ENCODE data around the gene ZNF614.
"Not testable (repeated sequence)": the region's sequence is repeated elsewhere in the genome, so short reads cannot be mapped to it uniquely, and the experiment has no call there.

Gene ZNF614

DNA sequence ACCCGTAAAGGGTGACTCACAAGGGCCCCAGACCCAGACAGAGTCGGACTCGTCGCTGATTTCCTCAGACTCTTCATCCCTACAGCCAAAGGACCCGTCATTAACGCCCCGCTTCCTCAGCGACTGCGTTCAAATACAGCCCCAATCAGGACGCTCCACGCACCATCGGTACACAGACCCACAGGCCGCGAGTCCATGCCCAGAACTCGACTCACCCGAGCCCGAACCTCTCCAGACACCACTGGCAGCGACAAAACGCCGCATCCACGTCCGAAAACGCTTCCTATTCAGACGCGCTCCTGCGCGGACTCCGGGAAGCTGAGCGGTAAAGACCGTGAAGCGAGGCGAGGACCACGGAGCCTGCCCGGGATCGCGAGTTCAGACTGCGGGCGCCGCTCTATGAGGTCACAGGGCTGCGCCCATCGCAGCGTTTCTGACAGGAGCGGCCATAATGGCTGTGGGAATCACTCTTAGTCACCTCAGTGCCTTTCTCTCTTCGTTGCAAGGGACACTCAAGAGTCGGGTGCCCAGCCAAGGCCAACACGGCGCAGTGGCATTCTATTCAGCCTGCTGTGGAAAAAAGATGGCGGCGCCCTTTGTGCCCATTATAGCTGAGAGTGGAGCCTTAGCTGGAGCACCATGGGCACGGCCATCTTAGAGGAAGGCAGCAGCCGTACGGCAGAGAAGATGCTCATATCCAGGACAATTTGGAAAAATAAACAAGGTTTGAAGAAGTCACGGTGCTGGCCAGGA is at the start of gene ZNF614:
Gene ZNF614, minus strand, starts transcription at position 353 of the 753 bp plus-strand sequence. CDS start 2,634 bp downstream, outside the sequence.
- DNase-seq (ENCODE audit: insufficient read length, low spot score) (peak; percentile 84), FAIRE-seq (peak; percentile 51)

DNA sequence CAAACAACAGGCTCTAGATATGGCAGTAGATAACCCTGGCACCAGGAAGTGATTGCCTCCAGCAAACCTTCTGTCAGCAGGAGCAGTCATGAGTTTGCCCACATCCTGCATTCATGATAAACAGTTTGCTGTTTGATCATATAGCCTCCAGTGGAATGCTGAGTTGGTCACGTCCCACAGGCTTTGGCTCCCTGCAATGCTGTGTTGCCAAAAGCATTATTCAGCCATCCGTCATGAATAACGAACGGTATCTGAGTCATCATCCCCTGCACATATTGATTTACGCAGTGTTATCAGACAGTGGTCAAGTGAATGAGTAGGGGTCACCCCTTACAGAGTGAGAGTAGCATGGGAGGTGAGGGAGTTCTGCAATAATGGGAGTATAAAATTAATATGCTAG is 42.3 kb upstream of the ZNF614 start:
- DNase-seq (ENCODE audit: insufficient read length, low spot score), result no peak
- FAIRE-seq, result peak; percentile 92

DNA sequence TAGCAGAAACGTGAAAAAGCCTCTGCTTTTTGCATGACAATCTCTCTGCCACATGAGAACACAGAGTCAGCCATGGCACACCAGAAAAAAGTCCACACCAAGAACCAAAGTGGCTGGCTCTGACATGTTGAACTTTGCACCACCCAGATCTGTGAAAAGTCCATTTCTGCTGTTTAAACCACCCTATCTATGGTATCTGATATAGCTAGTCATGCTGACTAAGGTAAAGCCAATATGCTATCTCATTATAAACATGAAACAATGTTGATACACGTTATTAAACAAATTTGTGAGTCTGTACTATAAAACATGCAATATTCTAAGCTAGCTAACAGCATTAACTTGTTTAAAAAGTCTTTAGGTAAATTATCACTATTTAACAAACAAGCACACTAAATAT is 41.5 kb upstream of the ZNF614 start:
- FAIRE-seq, result no peak

DNA sequence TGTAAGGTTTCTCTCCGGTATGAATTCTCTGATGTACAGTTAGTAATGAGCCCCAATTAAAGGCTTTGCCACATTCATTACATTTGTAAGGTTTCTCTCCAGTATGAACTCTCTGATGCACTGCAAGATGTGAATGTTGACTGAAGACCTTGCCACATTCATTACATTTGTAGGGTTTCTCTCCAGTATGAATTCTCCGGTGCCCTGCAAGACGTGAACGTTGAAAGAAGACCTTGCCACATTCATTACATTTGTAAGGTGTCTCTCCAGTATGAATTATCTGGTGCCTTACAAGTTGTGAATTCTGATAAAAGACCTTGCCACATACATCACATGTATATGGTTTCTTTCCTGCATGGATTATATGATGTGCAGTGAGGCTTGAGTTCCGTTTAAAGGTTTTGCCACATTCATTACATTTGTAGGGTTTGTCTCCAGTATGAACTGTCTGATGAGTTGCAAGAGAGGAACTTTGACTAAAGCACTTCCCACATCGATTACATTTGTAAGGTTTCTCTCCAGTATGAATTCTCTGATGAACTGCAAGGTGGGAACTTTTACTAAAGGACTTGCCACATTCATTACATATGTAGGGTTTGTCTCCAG is 38.2 kb upstream of the ZNF614 start:
- FAIRE-seq (no peak), DNase-seq (ENCODE audit: insufficient read length, low spot score) (no peak)

More for the DNA sequence above, 41.5 kb upstream of the ZNF614 start:
- no peak for DNase-seq (ENCODE audit: insufficient read length, low spot score)

DNA sequence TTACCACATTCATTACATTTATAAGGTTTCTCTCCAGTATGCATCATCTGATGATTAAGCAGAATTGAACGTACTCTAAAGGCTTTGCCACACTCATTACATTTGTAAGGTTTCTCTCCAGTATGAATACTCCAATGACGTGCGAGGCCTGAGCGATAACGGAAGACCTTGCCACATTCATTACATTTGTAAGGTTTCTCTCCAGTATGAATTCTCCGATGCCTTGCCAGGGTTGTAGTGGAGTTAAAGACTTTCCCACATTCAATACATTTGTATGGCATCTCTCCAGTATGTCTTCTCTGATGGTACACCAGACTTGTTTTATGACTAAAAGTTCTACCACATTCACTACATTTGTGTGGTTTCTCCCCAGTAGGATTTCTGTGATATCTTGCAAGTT is 37.2 kb upstream of the ZNF614 start:
- DNase-seq (ENCODE audit: insufficient read length, low spot score) (no peak), FAIRE-seq (no peak)

DNA sequence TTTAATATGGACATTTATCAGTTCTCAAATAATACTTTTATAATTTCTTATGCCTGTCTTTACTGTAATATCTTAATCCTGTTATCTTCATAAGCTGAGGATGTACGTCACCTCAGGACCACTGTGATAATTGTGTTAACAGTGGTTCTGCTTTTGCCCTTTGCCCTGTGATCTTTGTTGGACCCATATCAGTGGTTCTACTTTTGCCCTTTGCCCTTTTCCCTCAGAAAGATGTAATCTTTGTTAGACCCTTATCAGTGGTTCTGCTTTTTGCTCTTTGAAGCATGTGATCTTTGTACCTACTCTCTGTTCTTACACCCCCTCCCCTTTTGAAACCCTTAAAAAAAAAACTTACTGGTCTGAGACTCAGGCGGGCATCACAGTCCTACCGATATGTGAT is 28.3 kb upstream of the ZNF614 start:
- FAIRE-seq; DNase-seq (ENCODE audit: insufficient read length, low spot score): not testable (repeated sequence)

DNA sequence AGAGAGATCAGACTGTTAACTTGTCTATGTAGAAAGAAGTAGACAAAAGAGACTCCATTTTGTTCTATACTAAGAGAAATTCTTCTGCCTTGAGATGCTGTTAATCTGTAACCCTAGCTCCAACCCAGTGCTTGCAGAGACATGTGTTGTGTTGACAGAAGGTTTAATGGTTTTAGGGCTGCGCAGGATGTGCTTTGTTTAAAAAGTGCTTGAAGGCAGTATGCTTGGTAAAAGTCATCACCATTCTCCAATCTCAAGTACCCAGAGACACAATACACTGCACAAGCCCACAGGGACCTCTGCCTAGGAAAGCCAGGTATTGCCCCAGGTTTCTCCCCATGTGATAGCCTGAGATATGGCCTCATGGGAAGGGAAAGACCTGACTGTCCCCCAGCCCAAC is 23.6 kb upstream of the ZNF614 start:
- FAIRE-seq; DNase-seq (ENCODE audit: insufficient read length, low spot score): not testable (repeated sequence)

DNA sequence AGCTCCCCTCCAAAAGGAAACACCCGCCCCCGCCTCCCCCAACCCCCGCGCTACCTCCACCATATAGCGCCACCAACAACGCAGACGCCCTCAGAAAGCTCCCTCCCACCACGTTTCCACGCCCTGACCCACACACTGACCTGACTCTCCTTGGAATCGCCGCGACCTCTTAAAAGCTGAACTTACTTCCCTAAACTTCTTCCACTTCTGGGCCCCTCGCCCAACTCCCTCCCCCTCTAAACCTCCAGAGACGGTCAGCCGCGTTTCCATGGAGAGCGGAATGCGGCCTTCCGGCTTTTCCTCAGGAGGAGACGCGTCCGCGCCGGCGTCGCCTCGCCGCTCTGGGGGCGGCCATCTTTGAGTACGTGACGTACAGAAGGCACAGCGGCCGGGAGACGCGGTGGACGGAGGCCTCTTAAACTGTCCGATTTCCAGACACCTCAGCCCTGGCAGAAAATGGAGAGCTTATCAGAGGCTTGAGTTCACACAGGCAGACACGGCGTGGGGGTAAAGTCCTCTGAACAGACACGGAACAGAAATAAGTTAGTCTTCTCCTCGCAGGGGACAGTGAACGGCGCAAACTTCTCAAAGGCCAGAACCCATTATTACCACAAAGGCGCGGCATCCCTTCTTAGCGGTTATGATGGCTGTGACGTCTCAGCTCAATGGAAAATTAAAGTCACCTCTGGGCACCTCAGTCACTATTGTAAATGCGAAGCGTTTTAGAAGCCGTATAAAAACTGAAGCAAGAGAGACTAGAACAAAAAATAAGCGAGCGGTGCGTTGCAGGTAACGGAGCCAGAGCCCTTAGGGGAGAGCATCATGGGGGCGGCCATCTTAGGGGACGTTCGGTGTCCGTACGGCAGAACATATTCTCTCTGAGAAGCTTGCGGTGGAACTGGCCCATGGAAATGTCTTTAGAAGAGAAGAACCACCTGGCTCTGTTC is 20.6 kb upstream of the ZNF614 start, which contains the start of gene ZNF432:
Gene ZNF432, minus strand, starts transcription at position 284 of the 947 bp plus-strand sequence. CDS start 1,970 bp downstream, outside the sequence.
- peak; percentile 84 for DNase-seq (ENCODE audit: insufficient read length, low spot score)
- no peak for FAIRE-seq

DNA sequence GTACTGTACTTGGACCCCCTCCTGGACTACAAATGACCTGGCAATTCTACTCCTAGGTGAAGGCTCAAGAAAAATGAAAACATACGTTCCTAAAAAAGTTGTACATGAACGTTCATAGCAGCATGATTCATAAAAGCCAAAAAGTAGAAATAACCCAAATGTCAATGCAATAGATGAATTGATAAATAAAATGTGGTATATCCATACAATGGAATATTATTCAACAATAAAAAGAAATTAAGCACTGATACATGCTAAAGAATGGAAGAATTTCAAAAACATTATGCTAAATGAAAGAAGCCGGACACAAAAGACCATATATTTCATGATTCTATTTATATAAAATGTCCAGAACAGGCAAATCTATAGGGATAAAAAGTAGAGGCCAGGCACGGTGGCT is 11.0 kb upstream of the ZNF614 start:
- no peak for FAIRE-seq
- DNase-seq (ENCODE audit: insufficient read length, low spot score), result no peak

DNA sequence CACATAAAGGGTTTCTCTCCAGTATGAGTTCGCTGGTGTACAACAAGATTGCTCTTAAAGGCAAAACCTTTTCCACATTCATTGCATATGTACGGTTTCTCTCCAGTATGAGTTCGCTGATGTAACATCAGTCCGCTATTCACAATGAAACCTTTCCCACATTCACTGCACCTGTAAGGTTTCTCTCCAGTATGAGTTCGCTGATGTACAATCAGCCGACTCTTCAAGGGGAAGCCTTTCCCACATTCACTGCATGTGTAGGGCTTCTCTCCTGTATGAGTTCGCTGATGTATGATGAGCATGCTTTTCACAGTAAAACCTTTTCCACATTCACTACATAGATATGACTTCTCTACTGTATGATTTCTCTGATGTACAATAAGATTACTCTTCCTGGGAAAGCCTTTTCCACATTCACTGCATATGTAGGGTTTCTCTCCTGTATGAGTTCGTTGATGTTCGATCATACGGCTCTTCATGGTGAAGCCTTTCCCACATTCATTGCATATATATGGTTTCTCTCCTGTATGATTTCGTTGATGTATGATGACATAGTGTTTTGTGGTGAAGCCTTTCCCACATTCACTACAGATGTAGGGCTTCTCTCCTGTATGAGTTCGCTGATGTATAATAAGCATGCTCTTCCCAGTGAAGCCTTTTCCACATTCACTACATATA is 6.0 kb upstream of the ZNF614 start:
- FAIRE-seq (no peak), DNase-seq (ENCODE audit: insufficient read length, low spot score) (no peak)

DNA sequence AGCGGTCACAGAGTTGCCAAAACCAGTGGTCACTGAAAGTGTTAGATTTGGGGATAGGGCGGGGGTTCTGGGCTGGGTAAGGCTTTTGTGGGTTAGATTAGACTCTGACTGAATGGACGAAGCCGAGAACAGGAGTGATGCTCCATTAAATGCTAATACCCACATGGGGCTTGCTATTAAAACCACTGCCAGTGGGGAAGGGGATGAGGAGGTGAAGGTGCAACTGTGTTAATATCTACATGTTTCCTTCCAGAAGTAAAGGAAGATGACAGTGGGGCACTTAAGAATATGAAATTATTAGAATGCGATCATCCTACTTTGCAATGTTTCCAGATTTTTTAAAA is 573 bp upstream of the ZNF614 start:
- DNase-seq (ENCODE audit: insufficient read length, low spot score) (no peak), FAIRE-seq (no peak)

DNA sequence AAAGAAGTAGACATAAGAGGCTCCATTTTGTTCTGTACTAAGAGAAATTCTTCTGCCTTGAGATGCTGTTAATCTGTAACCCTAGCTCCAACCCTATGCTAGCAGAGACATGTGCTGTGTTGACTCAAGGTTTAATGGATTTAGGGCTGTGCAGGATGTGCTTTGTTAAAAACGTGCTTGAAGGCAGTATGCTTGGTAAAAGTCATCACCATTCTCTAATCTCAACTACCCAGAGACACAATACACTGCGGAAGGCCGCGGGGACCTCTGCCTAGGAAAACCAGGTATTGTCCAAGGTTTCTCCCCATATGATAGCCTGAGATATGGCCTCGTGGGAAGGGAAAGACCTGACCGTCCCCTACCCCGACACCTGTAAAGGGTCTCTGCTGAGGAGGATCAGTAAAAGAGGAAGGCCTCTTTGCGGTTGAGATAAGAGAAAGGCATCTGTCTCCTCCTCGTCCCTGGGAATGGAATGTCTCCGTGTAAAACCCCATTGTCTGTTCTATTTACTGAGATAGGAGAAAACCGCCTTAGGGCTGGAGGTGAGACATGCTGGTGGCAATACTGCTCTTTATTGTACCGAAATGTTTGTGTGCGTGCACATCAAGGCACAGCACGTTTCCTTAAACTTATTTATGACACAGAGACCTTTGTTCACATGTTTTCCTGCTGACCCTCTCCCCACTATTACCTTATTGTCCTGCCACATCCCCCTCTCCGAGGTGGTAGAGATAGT is 1.8 kb downstream of the ZNF614 start:
- FAIRE-seq; DNase-seq (ENCODE audit: insufficient read length, low spot score): not testable (repeated sequence)

DNA sequence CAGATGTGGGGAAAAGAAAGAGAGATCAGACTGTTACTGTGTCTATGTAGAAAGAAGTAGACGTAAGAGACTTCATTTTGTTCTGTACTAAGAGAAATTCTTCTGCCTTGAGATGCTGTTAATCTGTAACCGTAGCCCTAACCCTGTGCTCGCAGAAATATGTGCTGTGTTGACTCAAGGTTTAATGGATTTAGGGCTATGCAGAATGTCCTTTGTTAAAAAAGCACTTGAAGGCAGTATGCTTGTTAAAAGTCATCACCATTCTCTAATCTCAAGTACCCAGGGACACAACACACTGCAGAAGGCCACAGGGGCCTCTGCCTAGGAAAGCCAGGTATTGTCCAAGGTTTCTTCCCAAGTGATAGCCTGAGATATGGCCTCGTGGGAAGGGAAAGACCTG is 3.7 kb downstream of the ZNF614 start:
- not testable (repeated sequence) for FAIRE-seq; DNase-seq (ENCODE audit: insufficient read length, low spot score)

DNA sequence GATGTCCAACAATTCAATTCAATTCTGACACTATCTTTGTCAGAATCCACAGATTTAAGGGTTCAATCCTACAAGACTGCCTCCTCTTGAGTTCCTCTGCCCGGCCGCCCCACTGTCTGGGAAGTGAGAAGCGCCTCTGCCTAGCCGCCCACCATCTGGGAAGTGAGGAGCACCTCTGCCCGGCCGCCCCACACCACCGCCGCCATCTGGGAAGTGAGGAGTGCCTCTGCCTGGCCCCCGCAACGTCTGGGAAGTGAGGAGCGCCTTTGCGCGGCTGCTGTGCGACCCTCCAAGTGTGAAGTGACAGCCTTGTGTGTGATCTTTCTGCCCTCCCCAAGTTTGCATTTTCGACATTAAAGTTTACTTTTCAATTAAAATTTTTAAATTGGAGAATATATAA is 6.0 kb downstream of the ZNF614 start:
- DNase-seq (ENCODE audit: insufficient read length, low spot score) (no peak), FAIRE-seq (no peak)

DNA sequence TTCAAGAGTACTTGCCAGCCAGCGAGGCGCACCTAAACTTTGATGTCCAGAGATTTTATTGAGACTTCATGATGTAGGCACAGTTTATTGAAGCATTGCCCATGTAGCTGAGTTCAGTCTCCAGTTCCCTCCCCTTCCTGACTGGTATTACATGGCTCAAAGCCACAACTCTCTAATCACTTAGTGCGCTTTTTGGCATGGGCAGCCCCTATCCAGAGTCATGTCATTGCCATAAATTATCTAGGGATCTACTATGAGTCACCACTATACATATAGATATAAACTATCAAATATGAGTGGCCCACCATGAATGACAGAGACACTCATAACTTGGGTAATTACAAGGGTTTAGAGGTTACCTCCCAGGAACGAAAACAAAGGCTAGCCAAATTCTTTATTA is 7.7 kb downstream of the ZNF614 start:
- no peak for DNase-seq (ENCODE audit: insufficient read length, low spot score)
- no peak for FAIRE-seq

DNA sequence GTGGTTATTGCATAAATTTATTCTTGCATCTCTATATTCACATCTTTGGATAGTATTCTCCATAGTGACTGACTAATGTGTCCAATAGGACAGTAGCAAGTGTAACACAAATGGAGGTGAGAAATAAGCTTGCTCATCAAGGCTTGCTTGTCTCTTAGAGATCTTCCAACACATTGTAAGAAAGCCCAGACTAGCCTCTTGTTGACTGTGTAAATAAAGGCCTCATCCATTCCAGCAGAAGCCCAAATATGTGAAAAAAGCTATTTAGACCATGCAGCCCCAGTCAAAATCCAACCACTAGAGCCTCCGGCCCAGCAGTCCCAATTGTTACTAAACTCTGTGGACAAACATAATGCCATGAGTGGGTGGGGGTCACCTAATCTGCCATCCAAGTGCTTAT is 17.5 kb downstream of the ZNF614 start:
- DNase-seq (ENCODE audit: insufficient read length, low spot score) (no peak), FAIRE-seq (no peak)

DNA sequence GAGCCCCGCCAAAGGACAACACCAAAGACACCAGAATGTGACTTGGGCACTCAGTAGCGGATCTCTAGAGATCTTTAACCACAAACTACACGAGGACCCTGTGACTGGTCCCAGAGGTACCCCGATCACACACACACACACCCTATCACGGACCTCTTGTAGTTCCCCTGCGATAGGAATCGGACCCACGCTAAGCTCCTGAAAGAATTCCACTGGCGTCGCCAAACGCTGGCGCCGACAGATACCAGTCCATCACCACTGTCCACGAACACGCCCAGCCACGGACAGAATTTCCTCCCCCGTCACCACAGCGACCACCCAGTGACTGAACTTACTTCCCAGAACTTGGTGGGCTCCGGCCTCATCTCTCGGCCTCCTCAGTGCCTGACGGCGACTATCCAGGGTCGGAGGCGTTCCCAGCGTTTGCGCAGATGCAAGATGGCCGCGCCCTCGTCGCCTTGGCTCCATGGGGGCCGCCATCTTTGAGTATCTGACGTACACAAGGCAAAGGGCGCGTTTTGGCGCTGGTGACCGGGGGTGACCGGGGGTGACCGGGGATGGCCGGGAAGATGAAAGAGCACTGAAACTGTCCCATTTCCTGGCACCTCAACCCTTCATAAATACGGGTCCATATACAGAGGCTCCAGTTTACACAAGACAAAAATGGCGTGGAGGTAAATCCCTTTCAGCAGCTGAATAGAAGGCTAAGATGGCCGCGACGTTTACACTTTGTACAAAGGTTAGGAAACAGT is 20.2 kb downstream of the ZNF614 start, which contains the start of gene ZNF615:
Gene ZNF615, minus strand, starts transcription at position 406 of the 752 bp plus-strand sequence. CDS start 4,500 bp downstream, outside the sequence.
- DNase-seq (ENCODE audit: insufficient read length, low spot score), result peak; percentile 69
- peak; percentile 88 for FAIRE-seq

DNA sequence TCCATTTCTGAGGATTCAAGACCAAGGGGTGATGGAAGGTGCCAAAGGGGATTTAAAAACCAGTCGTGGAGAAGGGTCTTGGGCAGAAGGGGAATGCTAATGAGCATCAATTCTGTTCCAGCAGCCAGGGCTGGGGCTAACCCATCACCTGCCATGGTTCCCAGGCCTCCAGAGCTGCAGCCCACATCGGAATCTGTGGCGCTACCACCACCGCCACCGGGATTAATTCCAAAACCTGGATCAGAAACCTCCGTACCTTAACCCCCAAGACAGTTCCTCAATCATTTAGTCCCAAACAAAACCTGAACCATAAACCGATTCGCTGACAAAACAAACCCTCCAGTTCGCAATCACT is 20.8 kb downstream of the ZNF614 start:
- DNase-seq (ENCODE audit: insufficient read length, low spot score), result no peak
- FAIRE-seq, result peak; percentile 13

DNA sequence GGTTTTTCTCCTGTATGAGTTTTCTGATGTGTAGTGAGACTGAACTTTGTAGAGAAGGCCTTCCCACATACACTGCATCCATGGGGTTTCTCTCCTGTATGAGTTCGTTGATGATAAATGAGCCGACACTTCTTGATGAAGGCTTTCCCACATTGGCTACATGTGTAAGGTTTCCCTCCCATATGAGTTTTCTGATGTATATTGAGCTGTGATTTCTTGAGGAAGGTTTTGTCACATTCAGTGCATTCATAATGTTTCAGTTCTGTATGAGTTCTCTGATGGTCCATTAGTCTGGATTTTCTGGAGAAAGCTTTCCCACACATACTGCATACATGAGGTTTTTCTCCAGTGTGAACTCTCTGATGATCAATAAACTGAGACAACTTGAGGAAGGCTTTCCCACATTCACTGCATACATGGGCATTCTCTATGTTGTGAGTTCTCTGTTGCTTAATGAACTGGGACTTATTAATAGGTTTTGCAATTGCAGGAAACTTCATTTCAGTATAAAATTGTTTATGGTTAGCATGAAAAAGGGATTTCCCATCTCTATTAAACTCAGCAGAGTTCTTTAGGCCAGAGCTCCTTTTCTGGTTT is 34.0 kb downstream of the ZNF614 start:
- DNase-seq (ENCODE audit: insufficient read length, low spot score), result no peak
- FAIRE-seq, result no peak

Measured in HTR-8/SVneo (cell line).